GM12878 (cell line): ENCODE data around the gene PLOD2. TPM values are rescaled to one million over a fixed set of nuclear protein-coding genes. Genes with fewer than 3 reads are reported as not detected.

Source experiments
- ATAC-seq: fragments of 200-7000 bp; cut with Tn5 transposase; 3 replicates; pipeline ENCODE4 v1.9.1; 2020; ENCODE audit warnings: mild to moderate bottlenecking, moderate library complexity
- BruUV-seq: library from RNA; stranded (reverse); fragments of 400-500 nt; replicated peaks from 2 replicates; lab custom pipeline; 2021; lab: Mats Ljungman, UMichigan
- CTCF ChIA-PET: fragments of 300-600 bp; sonication (Branson Sonifier 250); formaldehyde crosslinking; extraction: SDS; loops from one replicate; lab custom pipeline; 2021; ENCODE audit warnings: inconsistent platforms; lab: Yijun Ruan, JAX
- POLR2A ChIA-PET: fragments of 350-600 bp; formaldehyde crosslinking; extraction: SDS; loops from one replicate; lab custom pipeline; 2021; ENCODE audit warnings: inconsistent platforms; lab: Charles Lee
- RAD21 ChIA-PET: fragments of 300-600 bp; sonication (Branson Sonifier 250); formaldehyde crosslinking; loops from one replicate; lab custom pipeline; 2023; ENCODE audit warnings: antibody characterized with exemption; ENCODE audit not compliant: unreplicated experiment; lab: Charles Lee
- SMC1A ChIA-PET: fragments of 300-600 bp; sonication (Branson Sonifier 250); formaldehyde crosslinking; loops from one replicate; lab custom pipeline; 2023; ENCODE audit not compliant: unreplicated experiment, uncharacterized antibody; lab: Charles Lee
- DNase-seq: peaks from one replicate; pipeline ENCODE4 v3.0.0-alpha.2; 2011; ENCODE audit warnings: low read depth, low spot score
- FAIRE-seq: peaks from 3 replicates; lab custom pipeline; 2011; peaks lifted over from hg19 to GRCh38; lab: Jason Lieb, UNC
- H2AFZ ChIP-seq: 2 replicates; pipeline ENCODE4 v1.6.0; 2011; ENCODE audit warnings: low read depth, low read length, control low read depth; ENCODE audit not compliant: control insufficient read depth
- H3K27ac ChIP-seq: 2 replicates; pipeline ENCODE4 v1.5.1; 2011; ENCODE audit warnings: control low read depth; ENCODE audit not compliant: control insufficient read depth, insufficient read depth
- H3K27me3 ChIP-seq, 2 experiments: replicated peaks in 1 of 2; 2 replicates each; pipeline versions ENCODE4 v1.6.0 to v1.6.1; 2011; ENCODE audit warnings: low read length in 1 of 2; ENCODE audit not compliant: control insufficient read depth in 2 of 2, insufficient read depth in 2 of 2
- H3K36me3 ChIP-seq, 2 experiments: 2 replicates each; pipeline ENCODE4 v1.5.1; 2011; ENCODE audit warnings: low read length in 1 of 2; ENCODE audit not compliant: control insufficient read depth in 2 of 2, insufficient read depth in 2 of 2
- H3K4me1 ChIP-seq: 2 replicates; pipeline ENCODE4 v1.6.1; 2011; ENCODE audit warnings: mild to moderate bottlenecking, low read length, moderate library complexity, mixed read lengths; ENCODE audit not compliant: control insufficient read depth, insufficient read depth
- H3K4me2 ChIP-seq: 2 replicates; pipeline ENCODE4 v1.6.0; 2011; ENCODE audit warnings: control low read depth; ENCODE audit not compliant: control insufficient read depth, insufficient read depth
- H3K4me3 ChIP-seq: fragments of 200-600 bp; sonication (generic); 2 replicates; pipeline ENCODE4 v1.5.1; 2016
- H3K79me2 ChIP-seq: 2 replicates; pipeline ENCODE4 v1.6.0; 2011; ENCODE audit warnings: low read length; ENCODE audit not compliant: control insufficient read depth, insufficient read depth
- H3K9ac ChIP-seq: 2 replicates; pipeline ENCODE4 v1.8.0; 2011; ENCODE audit warnings: low read length, control low read depth, mixed read lengths; ENCODE audit not compliant: control insufficient read depth, insufficient read depth
- H3K9me3 ChIP-seq: replicated peaks from 3 replicates; pipeline ENCODE4 v1.5.1; 2011; ENCODE audit warnings: mild to moderate bottlenecking, low read length; ENCODE audit not compliant: control insufficient read depth, insufficient read depth
- H4K20me1 ChIP-seq: 2 replicates; pipeline ENCODE4 v1.6.0; 2011; ENCODE audit not compliant: control insufficient read depth, insufficient read depth
- CBX5 ChIP-seq: sonication (generic); IDR thresholded peaks from 2 replicates; pipeline ENCODE4 v1.6.1; 2016; ENCODE audit warnings: low read depth, moderate library complexity, mild to moderate bottlenecking, inconsistent platforms
- CHD1 ChIP-seq: IDR thresholded peaks from 2 replicates; pipeline ENCODE4 v1.6.1; 2012; ENCODE audit warnings: low read depth, low read length, improper control_type of control experiment
- GATAD2B ChIP-seq: fragments of 450-650 bp; conservative IDR thresholded peaks from 2 replicates; pipeline ENCODE4 v1.6.1; 2017; ENCODE audit warnings: low read depth, mild to moderate bottlenecking, moderate library complexity
- HCFC1 ChIP-seq: fragments of 150-350 bp; IDR thresholded peaks from 2 replicates; pipeline ENCODE4 v1.6.1; 2014; ENCODE audit warnings: low read length
- RBBP5 ChIP-seq: fragments of 200-600 bp; sonication (generic); conservative IDR thresholded peaks from 2 replicates; pipeline ENCODE4 v1.6.1; 2016
- STAT3 ChIP-seq: IDR thresholded peaks from 2 replicates; pipeline ENCODE4 v1.6.1; 2011; ENCODE audit warnings: low read depth, low read length, improper control_type of control experiment
- ZNF217 ChIP-seq: fragments of 450-650 bp; IDR thresholded peaks from 2 replicates; pipeline ENCODE4 v1.6.1; 2017; ENCODE audit warnings: antibody characterized with exemption, mild to moderate bottlenecking
- ZSCAN29 ChIP-seq: fragments of 450-650 bp; IDR thresholded peaks from 2 replicates; pipeline ENCODE4 v1.6.1; 2017; ENCODE audit warnings: mild to moderate bottlenecking, moderate library complexity
- WGBS: methylation state at CpG from one replicate; pipeline ENCODE4 v1.1.6; 2016; ENCODE audit warnings: low lambda C conversion rate; ENCODE audit not compliant: insufficient replicate concordance, insufficient coverage; ENCODE audit errors: missing lambda C conversion rate; 5-methylcytosine and 5-hydroxymethylcytosine counted together
- in situ Hi-C: fragments of 300-500 bp; cut with MboI; formaldehyde crosslinking; loops from 9 replicates; pipeline ENCODE4 v1.14.3; 2018; ENCODE audit warnings: mixed read lengths
- intact Hi-C: fragments of 100-400 bp; cut with micrococcal nuclease; formaldehyde crosslinking; loops from one replicate; pipeline ENCODE4 v1.14.2; 2022; ENCODE audit not compliant: unreplicated experiment
- polyA plus RNA-seq, 11 experiments: library from polyadenylated mRNA; depleted of rRNA in 4 of 11; unstranded in 6 of 11; stranded (reverse) in 5 of 11; fragments of >200 nt; fragmentation: Nextera tagmentation in 4 of 11; fragmentation: Illumina TruSeq in 1 of 11; extraction: Ambion mirVana in 4 of 11; extraction: Trizol in 1 of 11; gene quantifications; 1 replicate in 1 of 11; 2 replicates in 10 of 11; pipeline versions ENCODE4 v1.2.1 to v1.2.3, GENCODE V29; 2011 to 2016; ENCODE audit warnings: inconsistent platforms in 2 of 11, missing spikeins in 2 of 11, low read depth in 1 of 11
- total RNA-seq, 4 experiments: library from RNA; depleted of rRNA in 3 of 4; stranded (reverse); fragments of >200 nt in 3 of 4; fragmentation: Illumina TruSeq in 1 of 4; extraction: Trizol in 1 of 4; gene quantifications; 2 replicates each; pipeline versions ENCODE4 v1.2.1 to v1.2.3, GENCODE V29; 2013 to 2021
- TF ChIP-seq, protein P1 (sequence below): fragments of 150-350 bp; IDR thresholded peaks from 2 replicates; pipeline ENCODE4 v1.6.1; 2016; ENCODE audit warnings: low read depth, low read length
- TF ChIP-seq, protein P2 (sequence below): fragments of 450-650 bp; IDR thresholded peaks from 2 replicates; pipeline ENCODE4 v1.6.1; 2017; ENCODE audit warnings: mild to moderate bottlenecking
- TF ChIP-seq, protein P3 (sequence below): fragments of 450-650 bp; IDR thresholded peaks from 2 replicates; pipeline ENCODE4 v1.6.1; 2017; ENCODE audit warnings: mild to moderate bottlenecking, moderate library complexity

PLOD2 gene
- total and polyA plus RNA-seq, 10 of the 15 experiments (the other 5 are each of a cell fraction or from before 2014, with no cell fraction given): 0.03 to 0.56 (median 0.33) TPM; not detected in 4

GRCh38 chr3:146203776-146204175 is 42.8 kb upstream of the PLOD2 start (continued):
- TF ChIP-seq, protein P1, sequence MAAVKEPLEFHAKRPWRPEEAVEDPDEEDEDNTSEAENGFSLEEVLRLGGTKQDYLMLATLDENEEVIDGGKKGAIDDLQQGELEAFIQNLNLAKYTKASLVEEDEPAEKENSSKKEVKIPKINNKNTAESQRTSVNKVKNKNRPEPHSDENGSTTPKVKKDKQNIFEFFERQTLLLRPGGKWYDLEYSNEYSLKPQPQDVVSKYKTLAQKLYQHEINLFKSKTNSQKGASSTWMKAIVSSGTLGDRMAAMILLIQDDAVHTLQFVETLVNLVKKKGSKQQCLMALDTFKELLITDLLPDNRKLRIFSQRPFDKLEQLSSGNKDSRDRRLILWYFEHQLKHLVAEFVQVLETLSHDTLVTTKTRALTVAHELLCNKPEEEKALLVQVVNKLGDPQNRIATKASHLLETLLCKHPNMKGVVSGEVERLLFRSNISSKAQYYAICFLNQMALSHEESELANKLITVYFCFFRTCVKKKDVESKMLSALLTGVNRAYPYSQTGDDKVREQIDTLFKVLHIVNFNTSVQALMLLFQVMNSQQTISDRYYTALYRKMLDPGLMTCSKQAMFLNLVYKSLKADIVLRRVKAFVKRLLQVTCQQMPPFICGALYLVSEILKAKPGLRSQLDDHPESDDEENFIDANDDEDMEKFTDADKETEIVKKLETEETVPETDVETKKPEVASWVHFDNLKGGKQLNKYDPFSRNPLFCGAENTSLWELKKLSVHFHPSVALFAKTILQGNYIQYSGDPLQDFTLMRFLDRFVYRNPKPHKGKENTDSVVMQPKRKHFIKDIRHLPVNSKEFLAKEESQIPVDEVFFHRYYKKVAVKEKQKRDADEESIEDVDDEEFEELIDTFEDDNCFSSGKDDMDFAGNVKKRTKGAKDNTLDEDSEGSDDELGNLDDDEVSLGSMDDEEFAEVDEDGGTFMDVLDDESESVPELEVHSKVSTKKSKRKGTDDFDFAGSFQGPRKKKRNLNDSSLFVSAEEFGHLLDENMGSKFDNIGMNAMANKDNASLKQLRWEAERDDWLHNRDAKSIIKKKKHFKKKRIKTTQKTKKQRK: no peak
- TF ChIP-seq, protein P2, sequence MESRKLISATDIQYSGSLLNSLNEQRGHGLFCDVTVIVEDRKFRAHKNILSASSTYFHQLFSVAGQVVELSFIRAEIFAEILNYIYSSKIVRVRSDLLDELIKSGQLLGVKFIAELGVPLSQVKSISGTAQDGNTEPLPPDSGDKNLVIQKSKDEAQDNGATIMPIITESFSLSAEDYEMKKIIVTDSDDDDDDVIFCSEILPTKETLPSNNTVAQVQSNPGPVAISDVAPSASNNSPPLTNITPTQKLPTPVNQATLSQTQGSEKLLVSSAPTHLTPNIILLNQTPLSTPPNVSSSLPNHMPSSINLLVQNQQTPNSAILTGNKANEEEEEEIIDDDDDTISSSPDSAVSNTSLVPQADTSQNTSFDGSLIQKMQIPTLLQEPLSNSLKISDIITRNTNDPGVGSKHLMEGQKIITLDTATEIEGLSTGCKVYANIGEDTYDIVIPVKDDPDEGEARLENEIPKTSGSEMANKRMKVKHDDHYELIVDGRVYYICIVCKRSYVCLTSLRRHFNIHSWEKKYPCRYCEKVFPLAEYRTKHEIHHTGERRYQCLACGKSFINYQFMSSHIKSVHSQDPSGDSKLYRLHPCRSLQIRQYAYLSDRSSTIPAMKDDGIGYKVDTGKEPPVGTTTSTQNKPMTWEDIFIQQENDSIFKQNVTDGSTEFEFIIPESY: no peak
- no peak for TF ChIP-seq CBX5
- no peak for TF ChIP-seq HCFC1

DNA sequence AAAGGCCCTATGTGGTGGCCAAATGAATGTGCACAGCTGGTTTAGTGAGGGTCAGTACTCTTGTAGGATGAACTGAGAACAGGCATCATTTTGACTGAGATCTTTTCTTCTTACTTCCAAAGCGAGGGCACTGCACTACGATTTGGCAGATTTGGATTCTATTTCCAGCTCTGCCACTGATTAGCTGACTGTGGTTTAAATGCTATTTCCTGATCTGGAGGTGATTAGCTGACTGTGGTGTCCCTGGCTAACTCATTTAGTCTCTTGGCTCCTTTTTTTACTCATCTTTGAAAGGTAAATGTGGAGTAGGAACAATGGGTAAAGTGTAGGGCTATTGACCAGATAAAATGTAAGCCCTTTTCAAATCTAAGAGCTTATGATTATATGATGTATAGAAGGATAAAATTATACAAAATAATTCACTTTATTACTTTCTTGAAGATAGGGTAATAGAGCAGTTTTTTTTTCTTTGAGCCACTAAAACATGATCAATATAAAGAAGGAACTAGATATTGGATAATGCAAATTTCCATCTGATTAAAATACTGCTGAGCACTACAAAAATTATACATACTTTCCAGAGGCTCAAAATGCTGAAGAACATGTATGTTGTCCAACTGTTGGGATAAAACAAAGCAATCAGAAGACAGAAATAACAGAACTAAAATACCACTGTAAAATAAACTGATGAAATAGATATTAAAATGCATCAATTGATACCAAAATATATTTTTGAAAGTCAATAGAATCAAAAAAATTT is 39.7 kb upstream of the PLOD2 start:
- no peak overlapping the region for H3K4me2 ChIP-seq
- H2AFZ ChIP-seq: no peak overlapping the region
- SMC1A ChIA-PET: interaction anchor here (0.6 to 1.7 kb wide), 2 partner anchors 10 to 76 kb away, joined by 3 to 8 read pairs; no protein-coding TSS in a partner anchor
- POLR2A ChIA-PET: no interaction called here
- ATAC-seq (no peak), FAIRE-seq (no peak), DNase-seq (no peak)
- H3K9me3 ChIP-seq: no peaks in the 10 kb centered on the region
- 0% methylated on average over 2 of the region's 2 CpGs for WGBS
- H4K20me1 ChIP-seq: no peaks in the 10 kb centered on the region
- RAD21 ChIA-PET: no interaction called here
- no peaks in the 10 kb centered on the region for H3K79me2 ChIP-seq
- H3K4me3 ChIP-seq: no peak overlapping the region
- H3K27ac ChIP-seq: no peak overlapping the region
- in situ Hi-C loops: no loop called here
- no peaks in the 10 kb centered on the region for H3K27me3 ChIP-seq
- H3K4me1 ChIP-seq: no peaks in the 10 kb centered on the region
- no peak overlapping the region for H3K9ac ChIP-seq
- intact Hi-C loops: no loop called here
- no peaks in the 10 kb centered on the region for H3K36me3 ChIP-seq
- BruUV-seq: no TSS peak
- CTCF ChIA-PET: interaction anchor here (1.5 kb wide), 1 partner anchor 11 kb away, joined by 9 read pairs; no protein-coding TSS in a partner anchor
- TF ChIP-seq RBBP5: no peak
- TF ChIP-seq ZSCAN29: no peak
- no peak for TF ChIP-seq ZNF217
- no peak for TF ChIP-seq STAT3
- no peak for TF ChIP-seq CHD1
- TF ChIP-seq GATAD2B: no peak
- TF ChIP-seq, protein P3, sequence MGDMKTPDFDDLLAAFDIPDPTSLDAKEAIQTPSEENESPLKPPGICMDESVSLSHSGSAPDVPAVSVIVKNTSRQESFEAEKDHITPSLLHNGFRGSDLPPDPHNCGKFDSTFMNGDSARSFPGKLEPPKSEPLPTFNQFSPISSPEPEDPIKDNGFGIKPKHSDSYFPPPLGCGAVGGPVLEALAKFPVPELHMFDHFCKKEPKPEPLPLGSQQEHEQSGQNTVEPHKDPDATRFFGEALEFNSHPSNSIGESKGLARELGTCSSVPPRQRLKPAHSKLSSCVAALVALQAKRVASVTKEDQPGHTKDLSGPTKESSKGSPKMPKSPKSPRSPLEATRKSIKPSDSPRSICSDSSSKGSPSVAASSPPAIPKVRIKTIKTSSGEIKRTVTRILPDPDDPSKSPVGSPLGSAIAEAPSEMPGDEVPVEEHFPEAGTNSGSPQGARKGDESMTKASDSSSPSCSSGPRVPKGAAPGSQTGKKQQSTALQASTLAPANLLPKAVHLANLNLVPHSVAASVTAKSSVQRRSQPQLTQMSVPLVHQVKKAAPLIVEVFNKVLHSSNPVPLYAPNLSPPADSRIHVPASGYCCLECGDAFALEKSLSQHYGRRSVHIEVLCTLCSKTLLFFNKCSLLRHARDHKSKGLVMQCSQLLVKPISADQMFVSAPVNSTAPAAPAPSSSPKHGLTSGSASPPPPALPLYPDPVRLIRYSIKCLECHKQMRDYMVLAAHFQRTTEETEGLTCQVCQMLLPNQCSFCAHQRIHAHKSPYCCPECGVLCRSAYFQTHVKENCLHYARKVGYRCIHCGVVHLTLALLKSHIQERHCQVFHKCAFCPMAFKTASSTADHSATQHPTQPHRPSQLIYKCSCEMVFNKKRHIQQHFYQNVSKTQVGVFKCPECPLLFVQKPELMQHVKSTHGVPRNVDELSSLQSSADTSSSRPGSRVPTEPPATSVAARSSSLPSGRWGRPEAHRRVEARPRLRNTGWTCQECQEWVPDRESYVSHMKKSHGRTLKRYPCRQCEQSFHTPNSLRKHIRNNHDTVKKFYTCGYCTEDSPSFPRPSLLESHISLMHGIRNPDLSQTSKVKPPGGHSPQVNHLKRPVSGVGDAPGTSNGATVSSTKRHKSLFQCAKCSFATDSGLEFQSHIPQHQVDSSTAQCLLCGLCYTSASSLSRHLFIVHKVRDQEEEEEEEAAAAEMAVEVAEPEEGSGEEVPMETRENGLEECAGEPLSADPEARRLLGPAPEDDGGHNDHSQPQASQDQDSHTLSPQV: no peak
